Cardiac muscle cell (in vitro differentiated cells and primary cell): ENCODE measurements around the gene RPL19. TPM values are rescaled to one million over a fixed set of nuclear protein-coding genes. Genes with fewer than 3 reads are reported as not detected.
A peak's percentile ranks its signal among the peaks of the same experiment; 100 is the strongest.

ENCODE experiments used
- DNase-seq, 2 donors: peaks; one replicate each; pipeline versions ENCODE4 v3.0.0 to v3.0.0-alpha.2; 2010 to 2017; ENCODE audit warnings: low read depth in 1 of 2, low spot score in 1 of 2
- H3K27ac ChIP-seq: fragments of 200-600 bp; sonication (generic); 2 replicates; pipeline ENCODE4 v1.5.1; 2016
- H3K27me3 ChIP-seq: fragments of 200-600 bp; sonication (generic); 2 replicates; pipeline ENCODE4 v1.6.0; 2016; ENCODE audit warnings: control low read depth
- H3K36me3 ChIP-seq: fragments of 200-600 bp; sonication (generic); 2 replicates; pipeline ENCODE4 v1.5.1; 2016; ENCODE audit warnings: control low read depth
- H3K4me1 ChIP-seq: fragments of 200-600 bp; sonication (generic); 2 replicates; pipeline ENCODE4 v1.8.1; 2017; ENCODE audit warnings: low read depth, mild to moderate bottlenecking, mixed run types
- H3K4me3 ChIP-seq: fragments of 200-600 bp; sonication (generic); 2 replicates; pipeline ENCODE4 v1.5.1; 2016; ENCODE audit warnings: mild to moderate bottlenecking
- H3K9me3 ChIP-seq: fragments of 200-600 bp; sonication (generic); 2 replicates; pipeline ENCODE4 v1.5.1; 2017; ENCODE audit warnings: low read depth, mild to moderate bottlenecking, control low read depth
- polyA plus RNA-seq: library from polyadenylated mRNA; unstranded; fragments of >200 nt; fragmentation: Nextera tagmentation; extraction: Ambion mirVana; gene quantifications from 2 replicates; pipeline ENCODE4 v1.2.1, GENCODE V29; 2016
- total RNA-seq: library from RNA; depleted of rRNA; stranded (reverse); fragments of >200 nt; gene quantifications from 2 replicates; pipeline ENCODE4 v1.2.3, GENCODE V29; 2016
- TF ChIP-seq, protein P1 (sequence below): IDR thresholded peaks from 2 replicates; pipeline ENCODE4 v1.5.1; 2012; ENCODE audit warnings: low read depth, mild to moderate bottlenecking, low read length

RPL19 gene
- total and polyA plus RNA-seq, 2 experiments from 2014 or later = 761 to 3,028 TPM

DNA sequence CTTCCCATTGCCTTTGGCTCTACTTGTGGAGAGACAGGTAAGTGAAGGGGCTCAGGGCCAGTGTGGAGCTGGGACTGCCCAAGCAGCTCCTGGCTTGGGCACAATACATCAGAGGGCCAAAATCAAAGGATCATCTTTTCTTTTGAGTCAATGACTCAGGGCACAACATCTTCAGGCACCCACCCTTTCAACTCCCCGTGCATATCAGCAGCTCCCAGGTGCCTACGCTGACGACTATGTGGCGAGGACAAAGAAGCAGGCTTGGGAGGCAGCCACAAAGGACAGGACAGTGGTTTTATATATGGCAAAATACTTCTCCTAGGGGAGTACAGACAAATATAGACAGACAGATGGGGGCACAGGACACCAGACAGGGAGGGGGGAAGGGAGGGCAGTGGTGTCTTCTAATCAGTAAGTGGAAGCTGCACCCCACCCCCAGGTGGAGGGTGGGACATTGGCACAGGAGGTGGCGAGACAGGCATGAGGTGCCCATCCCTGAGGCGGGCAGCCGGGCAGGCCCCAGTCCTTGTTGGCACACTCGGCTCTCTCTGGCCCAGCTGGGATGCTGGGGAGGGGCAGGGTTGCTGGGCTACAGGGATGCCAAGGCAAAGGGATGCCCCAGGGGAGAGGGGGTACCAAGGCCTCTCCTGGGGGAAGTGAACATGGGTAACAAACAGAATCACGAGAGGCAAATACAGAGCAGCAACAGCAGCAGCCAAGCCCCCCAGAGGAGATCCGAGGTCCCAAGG is 26.4 kb upstream of the RPL19 start:
- TF ChIP-seq, protein P1, sequence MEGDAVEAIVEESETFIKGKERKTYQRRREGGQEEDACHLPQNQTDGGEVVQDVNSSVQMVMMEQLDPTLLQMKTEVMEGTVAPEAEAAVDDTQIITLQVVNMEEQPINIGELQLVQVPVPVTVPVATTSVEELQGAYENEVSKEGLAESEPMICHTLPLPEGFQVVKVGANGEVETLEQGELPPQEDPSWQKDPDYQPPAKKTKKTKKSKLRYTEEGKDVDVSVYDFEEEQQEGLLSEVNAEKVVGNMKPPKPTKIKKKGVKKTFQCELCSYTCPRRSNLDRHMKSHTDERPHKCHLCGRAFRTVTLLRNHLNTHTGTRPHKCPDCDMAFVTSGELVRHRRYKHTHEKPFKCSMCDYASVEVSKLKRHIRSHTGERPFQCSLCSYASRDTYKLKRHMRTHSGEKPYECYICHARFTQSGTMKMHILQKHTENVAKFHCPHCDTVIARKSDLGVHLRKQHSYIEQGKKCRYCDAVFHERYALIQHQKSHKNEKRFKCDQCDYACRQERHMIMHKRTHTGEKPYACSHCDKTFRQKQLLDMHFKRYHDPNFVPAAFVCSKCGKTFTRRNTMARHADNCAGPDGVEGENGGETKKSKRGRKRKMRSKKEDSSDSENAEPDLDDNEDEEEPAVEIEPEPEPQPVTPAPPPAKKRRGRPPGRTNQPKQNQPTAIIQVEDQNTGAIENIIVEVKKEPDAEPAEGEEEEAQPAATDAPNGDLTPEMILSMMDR = no peak

DNA sequence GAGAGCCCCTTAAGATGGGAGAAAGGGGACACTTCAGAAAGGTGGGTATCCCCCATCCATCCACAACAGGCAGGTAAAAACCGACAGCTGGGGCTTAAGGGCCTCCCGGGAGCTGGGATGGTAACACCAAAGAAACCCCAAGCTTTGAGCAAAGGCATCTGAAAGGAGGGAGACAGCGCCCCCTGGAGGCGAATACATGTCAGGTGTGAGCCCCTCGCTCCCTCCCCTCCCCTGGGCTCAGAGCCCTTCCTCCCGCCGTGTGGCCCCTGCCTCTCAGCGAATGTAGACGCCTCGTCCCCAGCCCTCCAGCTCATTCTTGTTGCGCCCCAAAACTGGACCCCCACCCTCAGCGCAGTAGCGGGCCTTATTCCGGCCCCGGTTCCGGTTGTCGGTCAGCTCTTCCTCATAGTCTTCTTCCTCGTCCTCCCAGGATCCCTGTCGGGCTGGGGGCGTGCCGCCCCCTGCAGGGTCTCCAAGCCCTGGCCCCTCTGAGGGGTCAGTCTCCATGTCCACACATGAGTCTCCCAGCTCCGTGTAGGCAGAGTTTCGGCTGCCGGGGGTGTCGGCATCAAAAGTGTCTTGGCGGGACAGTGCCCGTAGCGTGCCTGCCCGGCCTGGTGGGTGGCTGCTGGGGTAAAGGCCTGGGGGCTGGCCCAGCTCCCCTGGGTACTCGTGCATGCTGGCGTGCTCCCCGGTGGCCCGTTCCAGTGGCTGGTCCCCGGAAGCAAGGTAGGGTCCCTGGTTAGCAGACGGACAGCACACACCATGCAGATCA is 25.0 kb upstream of the RPL19 start:
- no peaks in the 10 kb centered on the region for H3K9me3 ChIP-seq
- no peaks in the 10 kb centered on the region for H3K36me3 ChIP-seq
- no peak overlapping the region for H3K27ac ChIP-seq
- TF ChIP-seq, protein P1 = peak; percentile 81
- H3K4me1 ChIP-seq = no peaks in the 10 kb centered on the region
- no peaks in the 10 kb centered on the region for H3K27me3 ChIP-seq
- no peak overlapping the region for H3K4me3 ChIP-seq
- DNase-seq = peak; percentile 79 to 90

More for the DNA sequence above, 26.4 kb upstream of the RPL19 start:
- Histone ChIP-seq H3K9me3 (no peaks in the 10 kb centered on the region), H3K4me3 (no peak overlapping the region), H3K4me1 (no peaks in the 10 kb centered on the region), H3K27ac (no peak overlapping the region), H3K36me3 (no peaks in the 10 kb centered on the region), H3K27me3 (no peaks in the 10 kb centered on the region)
- no peak for DNase-seq

DNA sequence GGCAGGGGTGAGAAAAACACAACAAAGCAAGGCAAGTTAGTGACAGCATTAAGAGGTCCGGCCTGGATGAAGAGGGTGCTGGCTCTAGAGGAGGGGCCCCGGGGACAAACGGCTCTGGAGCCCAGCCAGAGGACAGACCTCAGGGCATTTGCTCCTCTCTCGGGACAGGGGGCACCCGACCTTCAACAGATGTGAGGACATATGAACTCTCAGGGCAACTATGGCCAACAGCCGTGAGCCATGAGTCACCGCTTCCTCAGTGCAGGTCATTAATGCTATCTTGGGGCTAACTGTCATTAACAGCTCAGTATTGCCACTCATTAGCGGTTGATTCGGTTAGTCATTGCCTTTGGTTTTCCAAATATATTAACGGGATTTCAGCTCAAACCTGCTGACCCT is 24.4 kb upstream of the RPL19 start:
- no peak for DNase-seq
- Histone ChIP-seq H3K4me3 (no peak overlapping the region), H3K4me1 (no peaks in the 10 kb centered on the region), H3K9me3 (no peaks in the 10 kb centered on the region), H3K36me3 (no peaks in the 10 kb centered on the region), H3K27me3 (no peaks in the 10 kb centered on the region), H3K27ac (no peak overlapping the region)
- TF ChIP-seq, protein P1 = no peak

DNA sequence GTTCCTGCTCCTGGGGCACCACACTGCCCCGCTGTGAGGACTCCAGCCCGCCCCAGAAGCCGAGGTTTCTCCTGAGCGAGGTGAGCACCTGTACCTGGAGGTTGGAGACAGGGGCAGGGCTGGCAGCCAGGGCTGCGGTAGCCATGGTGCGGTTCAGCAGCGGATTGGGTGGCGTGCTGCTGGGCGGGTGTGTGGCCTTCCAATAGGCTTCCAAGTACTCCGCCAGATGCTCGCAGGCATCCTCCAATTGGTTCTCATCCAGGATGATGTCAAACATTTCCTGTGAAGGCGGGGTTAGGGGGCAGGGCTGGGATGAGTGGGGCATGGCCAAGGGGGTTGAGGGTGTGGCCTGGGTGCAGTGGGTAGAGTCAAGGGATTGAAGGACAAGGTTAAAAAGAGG is 22.8 kb upstream of the RPL19 start:
- H3K9me3 ChIP-seq = no peaks in the 10 kb centered on the region
- H3K27me3 ChIP-seq = no peaks in the 10 kb centered on the region
- no peak overlapping the region for H3K4me3 ChIP-seq
- peak; percentile 34 for DNase-seq
- TF ChIP-seq, protein P1 = no peak
- no peaks in the 10 kb centered on the region for H3K36me3 ChIP-seq
- no peaks in the 10 kb centered on the region for H3K4me1 ChIP-seq
- no peak overlapping the region for H3K27ac ChIP-seq

DNA sequence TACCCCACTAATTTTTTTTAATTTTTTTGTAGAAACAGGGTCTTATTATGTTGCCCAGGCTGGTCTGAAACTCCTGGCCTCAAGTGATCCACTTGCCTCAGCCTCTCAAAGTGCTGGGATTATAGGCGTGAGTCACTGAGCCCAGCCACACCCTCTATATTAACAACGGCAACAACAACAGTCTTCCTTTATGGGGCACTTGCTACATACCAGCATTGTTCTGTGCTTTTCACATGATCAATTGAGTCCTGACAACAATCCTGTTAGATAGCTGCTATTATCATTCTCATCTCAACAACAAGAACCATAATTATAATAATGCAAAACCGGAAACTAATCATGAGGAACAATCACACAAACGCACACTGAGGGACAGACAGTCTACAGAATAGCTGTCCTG is 21.5 kb upstream of the RPL19 start:
- no peak overlapping the region for H3K27ac ChIP-seq
- no peaks in the 10 kb centered on the region for H3K9me3 ChIP-seq

More for the DNA sequence above, 21.5 kb upstream of the RPL19 start:
- H3K4me1 ChIP-seq = no peaks in the 10 kb centered on the region
- no peaks in the 10 kb centered on the region for H3K36me3 ChIP-seq
- no peaks in the 10 kb centered on the region for H3K27me3 ChIP-seq
- no peak overlapping the region for H3K4me3 ChIP-seq
- no peak for DNase-seq
- TF ChIP-seq, protein P1 = no peak
